K562 (cell line): Measurements from ENCODE around the gene ROR2. TPM values are rescaled to one million over a fixed set of nuclear protein-coding genes. Genes with fewer than 3 reads are reported as not detected.

Source experiments
- ASH1L ChIP-seq: fragments of 450-650 bp; IDR thresholded peaks from 2 replicates; pipeline ENCODE4 v1.6.1; 2018; ENCODE audit warnings: borderline replicate concordance, mild to moderate bottlenecking, low read depth; ENCODE audit not compliant: partially characterized antibody
- BCLAF1 ChIP-seq, 2 experiments: fragments of 450-650 bp in 1 of 2; IDR thresholded peaks; 2 replicates each; pipeline ENCODE4 v1.6.1; 2011 to 2017; ENCODE audit warnings: low read depth in 2 of 2, antibody characterized with exemption in 1 of 2, borderline replicate concordance in 1 of 2, low read length in 1 of 2, mild to moderate bottlenecking in 1 of 2, mixed read lengths in 1 of 2; ENCODE audit not compliant: control insufficient read depth in 1 of 2
- ETS2 ChIP-seq: IDR thresholded peaks from 2 replicates; pipeline ENCODE4 v1.6.1; 2016; ENCODE audit warnings: borderline replicate concordance, missing genetic modification characterization, mild to moderate bottlenecking, moderate library complexity, missing compliant biosample characterization; ENCODE audit not compliant: poor library complexity, severe bottlenecking
- GTF2B ChIP-seq: IDR thresholded peaks from 2 replicates; pipeline ENCODE4 v1.6.1; 2011; ENCODE audit not compliant: insufficient read length; ENCODE audit errors: extremely low read depth
- HNRNPK ChIP-seq: fragments of 200-400 bp; formaldehyde crosslinking; IDR thresholded peaks from one replicate; pipeline ENCODE4 v1.6.1; 2018; ENCODE audit warnings: mild to moderate bottlenecking, low read depth, low read length; ENCODE audit not compliant: poor library complexity, severe bottlenecking
- KDM1A ChIP-seq, 2 experiments: fragments of 450-650 bp; IDR thresholded peaks; 2 replicates each; pipeline ENCODE4 v1.6.1; 2016; ENCODE audit warnings: mild to moderate bottlenecking in 2 of 2
- MTA3 ChIP-seq: fragments of 450-650 bp; formaldehyde crosslinking; IDR thresholded peaks from 2 replicates; pipeline ENCODE4 v1.6.1; 2017; ENCODE audit warnings: mild to moderate bottlenecking, borderline replicate concordance
- NBN ChIP-seq: fragments of 450-650 bp; IDR thresholded peaks from 2 replicates; pipeline ENCODE4 v1.6.1; 2016; ENCODE audit warnings: low read depth, mild to moderate bottlenecking
- NR1H2 ChIP-seq: sonication (generic); formaldehyde crosslinking; IDR thresholded peaks from 2 replicates; pipeline ENCODE4 v1.4.0; 2020; ENCODE audit warnings: mild to moderate bottlenecking, missing genetic modification reagents
- NUFIP1 ChIP-seq: fragments of 450-650 bp; IDR thresholded peaks from 2 replicates; pipeline ENCODE4 v1.6.1; 2018; ENCODE audit not compliant: partially characterized antibody
- RAD21 ChIP-seq, 2 experiments: fragments of 250-450 bp in 1 of 2; fragments of 450-650 bp in 1 of 2; sonication (Bioruptor Pico) in 1 of 2; formaldehyde crosslinking in 1 of 2; IDR thresholded peaks in 1 of 2; conservative IDR thresholded peaks in 1 of 2; 2 replicates each; pipeline versions ENCODE4 v1.4.0 to v1.8.0; 2020 to 2022; ENCODE audit warnings: mild to moderate bottlenecking in 2 of 2, moderate library complexity in 1 of 2
- RHOXF2B ChIP-seq: fragments of 250-450 bp; sonication (Bioruptor Pico); conservative IDR thresholded peaks from 2 replicates; pipeline ENCODE4 v1.5.1; 2021
- TBP ChIP-seq: optimal IDR thresholded peaks from 2 replicates; pipeline ENCODE3; 2011; ENCODE audit warnings: low read depth, low read length, improper control_type of control experiment
- TRIM28 ChIP-seq: fragments of 450-650 bp; IDR thresholded peaks from 2 replicates; pipeline ENCODE4 v1.6.1; 2017
- WHSC1 ChIP-seq: IDR thresholded peaks from one replicate; pipeline ENCODE4 v1.6.1; 2012; ENCODE audit warnings: low read length, control low read depth, inconsistent platforms
- ZEB2 ChIP-seq: fragments of 450-650 bp; IDR thresholded peaks from 2 replicates; pipeline ENCODE4 v1.6.1; 2016
- ZNF398 ChIP-seq: fragments of 250-450 bp; sonication (Bioruptor Pico); IDR thresholded peaks from 2 replicates; pipeline ENCODE4 v1.8.0; 2021; ENCODE audit warnings: moderate library complexity, mild to moderate bottlenecking, inconsistent platforms
- polyA plus RNA-seq, 8 experiments: library from polyadenylated mRNA; depleted of rRNA in 4 of 8; stranded (reverse) in 5 of 8; unstranded in 3 of 8; fragments of >200 nt; fragmentation: Nextera tagmentation in 2 of 8; fragmentation: Illumina TruSeq in 1 of 8; extraction: Ambion mirVana in 2 of 8; extraction: Trizol in 1 of 8; gene quantifications; 2 replicates each; pipeline versions ENCODE4 v1.2.1 to v1.2.3, GENCODE V29; 2011 to 2014; ENCODE audit warnings: inconsistent platforms in 1 of 8, missing spikeins in 1 of 8
- total RNA-seq, 7 experiments: library from RNA; depleted of rRNA in 6 of 7; stranded (reverse); fragments of >200 nt in 6 of 7; fragmentation: Illumina TruSeq in 2 of 7; extraction: Trizol in 2 of 7; gene quantifications; 2 replicates each; pipeline versions ENCODE4 v1.2.1 to v1.2.3, GENCODE V29; 2011 to 2021; ENCODE audit warnings: low replicate concordance in 1 of 7
- TF ChIP-seq, protein P1 (sequence below): fragments of 250-450 bp; sonication (Bioruptor Pico); IDR thresholded peaks from 2 replicates; pipeline ENCODE4 v1.5.0; 2020; ENCODE audit warnings: mild to moderate bottlenecking

Gene ROR2
- total and polyA plus RNA-seq, 9 of the 15 experiments (the other 6 are each of a cell fraction or from before 2014, with no cell fraction given) = 5.6 to 33.8 (median 15.3) TPM

DNA sequence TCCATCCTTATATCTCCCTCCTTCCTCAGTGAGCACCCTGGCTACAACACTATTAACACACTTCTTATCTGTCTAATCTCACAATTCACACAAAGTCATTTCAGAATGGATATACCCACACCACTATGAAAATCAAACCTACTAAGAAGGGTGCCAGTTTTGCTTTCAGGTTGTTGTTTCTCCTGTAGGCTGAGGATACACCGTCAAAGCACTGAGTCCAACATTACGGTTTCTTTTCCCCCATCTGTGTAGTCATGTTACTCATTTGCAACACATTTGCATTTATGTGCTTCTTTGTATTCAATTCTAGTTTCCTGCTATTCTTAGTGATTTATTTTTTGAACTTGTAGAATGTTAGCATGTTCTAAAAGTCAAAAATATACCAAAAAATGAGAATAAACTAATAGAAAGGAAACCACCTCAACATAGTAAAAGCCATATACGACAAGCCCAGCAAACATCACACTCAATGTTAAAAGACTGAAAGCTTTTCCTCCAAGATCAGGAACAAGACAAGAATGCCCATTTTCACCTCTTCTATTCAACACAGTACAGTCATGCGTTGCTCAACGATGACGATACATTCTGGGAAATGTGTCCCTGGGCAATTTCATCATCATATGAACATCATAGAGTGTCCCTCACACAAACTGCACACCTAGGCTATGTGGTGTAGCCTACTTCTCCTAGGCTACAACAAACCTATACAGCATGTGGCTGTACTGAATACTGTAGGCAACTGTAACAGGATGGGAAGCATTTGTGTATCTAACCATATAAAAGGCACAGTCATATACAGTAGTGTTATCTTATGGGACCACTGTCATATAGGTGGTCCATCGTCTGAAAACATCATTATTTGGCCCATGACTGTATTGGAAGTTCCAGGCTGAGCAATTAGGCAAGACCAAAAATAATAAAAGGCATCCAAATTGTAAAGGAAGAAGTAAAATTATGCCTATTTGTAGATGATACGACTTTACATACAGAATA, 6.3 kb downstream of the ROR2 start (continued):
- TF ChIP-seq GTF2B (no peak), ETS2 (no peak), WHSC1 (no peak), ZEB2 (0 out of 2 replicates have a peak, but pooled peaks have one; percentile 52), TBP (peak; percentile 21), MTA3 (peak; percentile 52; the same call in 1 of the 2 replicates), HNRNPK (no peak), RAD21 (CRISPR knock-in tag; conservative IDR thresholded peaks at IDR 0.05 in 1 of 2, IDR thresholded peaks at IDR 0.05 in 1 of 2) (no peak), NUFIP1 (no peak), BCLAF1 (IDR thresholded peaks at IDR 0.05; ENCODE audit: borderline replicate concordance in 1 of 2, control insufficient read depth in 1 of 2, low read depth in 2 of 2, low read length in 1 of 2) (no peak), RHOXF2B (CRISPR knock-in tag) (no peak), NR1H2 (CRISPR knock-in tag) (no peak), NBN (peak; percentile 39; the same call in 1 of the 2 replicates), ASH1L (no peak), KDM1A (IDR thresholded peaks at IDR 0.05) (0 out of 4 replicates have a peak, but pooled peaks of 1 of the 2 experiments have one; percentile 17), TRIM28 (no peak), ZNF398 (CRISPR knock-in tag) (no peak)
- TF ChIP-seq, protein P1, sequence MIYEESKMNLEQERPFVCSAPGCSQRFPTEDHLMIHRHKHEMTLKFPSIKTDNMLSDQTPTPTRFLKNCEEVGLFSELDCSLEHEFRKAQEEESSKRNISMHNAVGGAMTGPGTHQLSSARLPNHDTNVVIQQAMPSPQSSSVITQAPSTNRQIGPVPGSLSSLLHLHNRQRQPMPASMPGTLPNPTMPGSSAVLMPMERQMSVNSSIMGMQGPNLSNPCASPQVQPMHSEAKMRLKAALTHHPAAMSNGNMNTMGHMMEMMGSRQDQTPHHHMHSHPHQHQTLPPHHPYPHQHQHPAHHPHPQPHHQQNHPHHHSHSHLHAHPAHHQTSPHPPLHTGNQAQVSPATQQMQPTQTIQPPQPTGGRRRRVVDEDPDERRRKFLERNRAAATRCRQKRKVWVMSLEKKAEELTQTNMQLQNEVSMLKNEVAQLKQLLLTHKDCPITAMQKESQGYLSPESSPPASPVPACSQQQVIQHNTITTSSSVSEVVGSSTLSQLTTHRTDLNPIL = no peak
